ENCODE results near the gene UTP18. TPM values are rescaled to one million over a fixed set of nuclear protein-coding genes. Genes with fewer than 3 reads are reported as not detected.

UTP18 gene
- total RNA-seq, result 64.3 and 74.5 TPM in 2 replicates

GRCh38 chr17:51260237-51261023 lies at the start of gene UTP18:
Gene UTP18 (plus strand): TSS chr17:51260546. CDS start chr17:51260585, 39 bp downstream.

GRCh38 chr17:51259564-51260236 lies 646 bp upstream of the UTP18 start, which contains the start of gene MBTD1:
Gene MBTD1 (minus strand): TSS chr17:51260049. CDS start chr17:51225161, 34,888 bp downstream.

Other genes with a start within 250 kb of the UTP18 start
- gene SPAG9, start 139.7 kb upstream of the UTP18 start, total RNA-seq, result 67.8 and 69.2 TPM in 2 replicates
- gene NME1, start 107.0 kb upstream of the UTP18 start, total RNA-seq, result 230 and 303 TPM in 2 replicates
- 538 and 707 TPM in 2 replicates for gene NME2, start 94.1 kb upstream of the UTP18 start, total RNA-seq
- 11.7 and 11.9 TPM in 2 replicates for gene MBTD1, start 497 bp upstream of the UTP18 start, total RNA-seq